ENCODE measurements around the gene RBM46.
A peak's percentile ranks its signal among the peaks of the same experiment; 100 is the strongest.
"Not testable (repeated sequence)": the region's sequence is repeated elsewhere in the genome, so short reads cannot be mapped to it uniquely, and the experiment has no call there.

The RBM46 gene

GRCh38 chr4:154838694-154839093 is 57.6 kb downstream of the RBM46 start:
- Mint-ChIP-seq H3K4me3 (no peak overlapping the region), H3K27ac (no peak overlapping the region), H3K4me1 (no peaks in the 10 kb centered on the region), H3K36me3 (ENCODE audit: low read depth) (no peaks in the 10 kb centered on the region), H3K27me3 (ENCODE audit: low read depth, poor library complexity) (peaks cover 5% of the 10 kb centered on the region), H3K9me3 (peaks cover 24% of the 10 kb centered on the region)
- no peak for TF ChIP-seq CTCF (IDR thresholded peaks at IDR 0.05)
- no peak for DNase-seq

- no peak overlapping the region for H3K27ac Mint-ChIP-seq
- H3K27me3 Mint-ChIP-seq (ENCODE audit: low read depth, poor library complexity), result peaks cover 4% of the 10 kb centered on the region
- H3K9me3 Mint-ChIP-seq, result no peaks in the 10 kb centered on the region
- H3K4me1 Mint-ChIP-seq, result no peaks in the 10 kb centered on the region
- H3K4me3 Mint-ChIP-seq, result no peak overlapping the region
- TF ChIP-seq CTCF (IDR thresholded peaks at IDR 0.05), result peak; percentile 24
- H3K36me3 Mint-ChIP-seq (ENCODE audit: low read depth), result no peaks in the 10 kb centered on the region
- DNase-seq, result no peak
Observed at GRCh38 chr4:154854362-154854761, 73.3 kb downstream of the RBM46 start.

GRCh38 chr4:154858166-154858565 is 77.1 kb downstream of the RBM46 start:
- peaks cover 4% of the 10 kb centered on the region for H3K27me3 Mint-ChIP-seq (ENCODE audit: low read depth, poor library complexity)
- no peak for DNase-seq
- no peak overlapping the region for H3K27ac Mint-ChIP-seq
- no peaks in the 10 kb centered on the region for H3K4me1 Mint-ChIP-seq
- H3K4me3 Mint-ChIP-seq, result no peak overlapping the region
- H3K9me3 Mint-ChIP-seq, result peaks cover 5% of the 10 kb centered on the region
- H3K36me3 Mint-ChIP-seq (ENCODE audit: low read depth), result no peaks in the 10 kb centered on the region
- TF ChIP-seq CTCF (IDR thresholded peaks at IDR 0.05), result no peak

GRCh38 chr4:154868414-154869194 is 87.5 kb downstream of the RBM46 start:
- H3K27me3 Mint-ChIP-seq (ENCODE audit: low read depth, poor library complexity), result peaks cover 3% of the 10 kb centered on the region
- no peak overlapping the region for H3K27ac Mint-ChIP-seq
- peaks cover 21% of the 10 kb centered on the region for H3K9me3 Mint-ChIP-seq
- TF ChIP-seq CTCF (IDR thresholded peaks at IDR 0.05), result no peak
- no peaks in the 10 kb centered on the region for H3K36me3 Mint-ChIP-seq (ENCODE audit: low read depth)
- no peaks in the 10 kb centered on the region for H3K4me1 Mint-ChIP-seq
- no peak overlapping the region for H3K4me3 Mint-ChIP-seq
- DNase-seq, result no peak

- no peak for TF ChIP-seq CTCF (IDR thresholded peaks at IDR 0.05)
- H3K36me3 Mint-ChIP-seq (ENCODE audit: low read depth), result no peaks in the 10 kb centered on the region
- DNase-seq, result no peak
- H3K4me3 Mint-ChIP-seq, result no peak overlapping the region
- H3K27me3 Mint-ChIP-seq (ENCODE audit: low read depth, poor library complexity), result peaks cover 3% of the 10 kb centered on the region
- no peak overlapping the region for H3K27ac Mint-ChIP-seq
- H3K9me3 Mint-ChIP-seq, result peaks cover 24% of the 10 kb centered on the region
- H3K4me1 Mint-ChIP-seq, result no peaks in the 10 kb centered on the region
Observed at GRCh38 chr4:154869301-154869700, 88.2 kb downstream of the RBM46 start.

GRCh38 chr4:154872198-154872597 is 91.1 kb downstream of the RBM46 start:
- no peak overlapping the region for H3K4me3 Mint-ChIP-seq
- no peak overlapping the region for H3K27ac Mint-ChIP-seq
- peaks cover 34% of the 10 kb centered on the region for H3K9me3 Mint-ChIP-seq
- no peaks in the 10 kb centered on the region for H3K36me3 Mint-ChIP-seq (ENCODE audit: low read depth)
- no peaks in the 10 kb centered on the region for H3K4me1 Mint-ChIP-seq
- no peaks in the 10 kb centered on the region for H3K27me3 Mint-ChIP-seq (ENCODE audit: low read depth, poor library complexity)
- TF ChIP-seq CTCF (IDR thresholded peaks at IDR 0.05), result no peak
- DNase-seq, result no peak

GRCh38 chr4:154874049-154874448 is 93.0 kb downstream of the RBM46 start:
- not testable (repeated sequence) for H3K27me3 Mint-ChIP-seq (ENCODE audit: low read depth, poor library complexity); H3K27ac Mint-ChIP-seq; H3K36me3 Mint-ChIP-seq (ENCODE audit: low read depth); DNase-seq; H3K4me1 Mint-ChIP-seq; H3K4me3 Mint-ChIP-seq
- H3K9me3 Mint-ChIP-seq, result peaks cover 34% of the 10 kb centered on the region
